K562 (cell line): ENCODE measurements around the gene TPI1. TPM values are rescaled to one million over a fixed set of nuclear protein-coding genes. Genes with fewer than 3 reads are reported as not detected.

ENCODE experiments used
- ATAC-seq: fragments of 200-7000 bp; cut with Tn5 transposase; 3 replicates; pipeline ENCODE4 v1.9.1; 2020; ENCODE audit warnings: moderate library complexity
- BruUV-seq: library from RNA; stranded (reverse); fragments of 400-500 nt; replicated peaks from 2 replicates; lab custom pipeline; 2021; lab: Mats Ljungman, UMichigan
- CTCF ChIA-PET: fragments of 300-600 bp; formaldehyde crosslinking; extraction: SDS; loops from one replicate; lab custom pipeline; 2021; ENCODE audit warnings: low intra/inter-chr PET ratio; lab: Yijun Ruan, JAX
- POLR2A ChIA-PET: fragments of 300-600, 350-650 bp; sonication (Branson Sonifier 250); formaldehyde crosslinking; extraction: SDS; loops from one replicate; lab custom pipeline; 2021; ENCODE audit warnings: antibody characterized with exemption, inconsistent platforms; lab: Yijun Ruan, JAX
- DNase-seq, 4 experiments: peaks; one replicate each; pipeline versions ENCODE4 v3.0.0 to v3.0.0-alpha.2; 2011 to 2018; ENCODE audit warnings: low spot score in 3 of 4, mixed read lengths in 3 of 4; ENCODE audit errors: extremely low read depth in 1 of 4
- FAIRE-seq: peaks from 2 replicates; lab custom pipeline; 2011; peaks lifted over from hg19 to GRCh38; lab: Jason Lieb, UNC
- H2AFZ ChIP-seq: 2 replicates; pipeline ENCODE4 v1.6.0; 2011; ENCODE audit warnings: low read depth, low read length, control low read depth, inconsistent platforms
- H3K27ac ChIP-seq: fragments of 200-600 bp; 3 replicates; pipeline ENCODE4 v1.8.0; 2011; ENCODE audit warnings: low read depth, mild to moderate bottlenecking, control low read depth, inconsistent platforms, low read length, moderate library complexity, mixed read lengths; ENCODE audit errors: extremely low read depth
- H3K27me3 ChIP-seq, 2 experiments: fragments of 300-600 bp in 1 of 2; 2 replicates in 1 of 2; 3 replicates in 1 of 2; pipeline versions ENCODE4 v1.6.0 to v1.8.0; 2011; ENCODE audit warnings: inconsistent platforms in 2 of 2, low read length in 2 of 2, mild to moderate bottlenecking in 1 of 2, mixed read lengths in 1 of 2, moderate library complexity in 1 of 2; ENCODE audit not compliant: control insufficient read depth in 2 of 2, insufficient read depth in 2 of 2
- H3K36me3 ChIP-seq: fragments of 300-600 bp; 3 replicates; pipeline ENCODE4 v1.8.0; 2011; ENCODE audit warnings: mild to moderate bottlenecking, low read length, inconsistent platforms; ENCODE audit not compliant: control insufficient read depth, insufficient read depth
- H3K4me1 ChIP-seq, 2 experiments: fragments of 200-600 bp in 1 of 2; replicated peaks in 1 of 2; 2 replicates in 1 of 2; 3 replicates in 1 of 2; pipeline versions ENCODE4 v1.5.1 to v1.8.0; 2011; ENCODE audit warnings: inconsistent platforms in 2 of 2, low read length in 2 of 2, mild to moderate bottlenecking in 1 of 2, mixed read lengths in 1 of 2, moderate library complexity in 1 of 2; ENCODE audit not compliant: control insufficient read depth in 2 of 2, insufficient read depth in 2 of 2
- H3K4me2 ChIP-seq: 2 replicates; pipeline ENCODE4 v1.6.1; 2011; ENCODE audit warnings: low read length, control low read depth, inconsistent platforms, mixed read lengths; ENCODE audit not compliant: insufficient read depth
- H3K4me3 ChIP-seq: fragments of 200-600 bp; sonication (generic), shearing (Covaris generic); 2 replicates; pipeline ENCODE4 v1.5.1; 2016; ENCODE audit warnings: control low read depth, inconsistent platforms
- H3K79me2 ChIP-seq: fragments of 200-600 bp; 3 replicates; pipeline ENCODE4 v1.8.0; 2011; ENCODE audit warnings: low read length, inconsistent platforms; ENCODE audit not compliant: control insufficient read depth, insufficient read depth
- H3K9ac ChIP-seq, 2 experiments: 2 replicates each; pipeline versions ENCODE4 v1.6.0 to v1.6.1; 2011; ENCODE audit warnings: low read depth in 2 of 2, low read length in 2 of 2, control low read depth in 1 of 2, inconsistent platforms in 1 of 2, mild to moderate bottlenecking in 1 of 2, mixed read lengths in 1 of 2; ENCODE audit not compliant: insufficient read depth in 1 of 2
- H3K9me1 ChIP-seq: one replicate; pipeline ENCODE4 v1.6.0; 2011; ENCODE audit warnings: inconsistent platforms, mild to moderate bottlenecking, low read length, moderate library complexity; ENCODE audit not compliant: control insufficient read depth, insufficient read depth
- H3K9me3 ChIP-seq: replicated peaks from 2 replicates; pipeline ENCODE4 v1.5.1; 2011; ENCODE audit warnings: low read depth, low read length, inconsistent platforms; ENCODE audit not compliant: control insufficient read depth, insufficient read depth
- H4K20me1 ChIP-seq: replicated peaks from 2 replicates; pipeline ENCODE4 v1.6.1; 2011; ENCODE audit warnings: low read length, inconsistent platforms, mixed read lengths; ENCODE audit not compliant: control insufficient read depth, insufficient read depth
- ARID1B ChIP-seq: fragments of 450-650 bp; IDR thresholded peaks from 2 replicates; pipeline ENCODE4 v1.6.1; 2016; ENCODE audit warnings: antibody characterized with exemption, mild to moderate bottlenecking, inconsistent platforms
- BCLAF1 ChIP-seq, 2 experiments: fragments of 450-650 bp in 1 of 2; IDR thresholded peaks; 2 replicates each; pipeline ENCODE4 v1.6.1; 2011 to 2017; ENCODE audit warnings: low read depth in 2 of 2, antibody characterized with exemption in 1 of 2, borderline replicate concordance in 1 of 2, low read length in 1 of 2, mild to moderate bottlenecking in 1 of 2, mixed read lengths in 1 of 2; ENCODE audit not compliant: control insufficient read depth in 1 of 2
- CHD2 ChIP-seq: IDR thresholded peaks from 2 replicates; pipeline ENCODE4 v1.6.1; 2011; ENCODE audit warnings: low read depth, low read length
- EP400 ChIP-seq: fragments of 450-650 bp; IDR thresholded peaks from 2 replicates; pipeline ENCODE4 v1.6.1; 2017; ENCODE audit warnings: antibody characterized with exemption, mild to moderate bottlenecking, moderate library complexity
- ETS2 ChIP-seq: IDR thresholded peaks from 2 replicates; pipeline ENCODE4 v1.6.1; 2016; ENCODE audit warnings: borderline replicate concordance, missing genetic modification characterization, mild to moderate bottlenecking, moderate library complexity, missing compliant biosample characterization; ENCODE audit not compliant: poor library complexity, severe bottlenecking
- SRSF1 ChIP-seq: fragments of 200-400 bp; formaldehyde crosslinking; IDR thresholded peaks from 2 replicates; pipeline ENCODE4 v1.6.1; 2017; ENCODE audit warnings: mild to moderate bottlenecking, low read depth, low read length, moderate library complexity
- TBP ChIP-seq: optimal IDR thresholded peaks from 2 replicates; pipeline ENCODE3; 2011; ENCODE audit warnings: low read depth, low read length, improper control_type of control experiment
- ZNF76 ChIP-seq: fragments of 250-450 bp; sonication (Bioruptor Pico); IDR thresholded peaks from 2 replicates; pipeline ENCODE4 v1.4.0; 2020; ENCODE audit warnings: mild to moderate bottlenecking, moderate library complexity, borderline replicate concordance
- WGBS: fragments of 100-300 bp; shearing (Covaris generic); methylation state at CpG from one replicate; pipeline ENCODE4 v1.1.6; 2016; ENCODE audit warnings: low coverage, mixed read lengths; ENCODE audit not compliant: insufficient coverage; ENCODE audit errors: missing lambda C conversion rate; 5-methylcytosine and 5-hydroxymethylcytosine counted together
- in situ Hi-C: fragments of 300-500 bp; cut with MboI; formaldehyde crosslinking; loops from 4 replicates; pipeline ENCODE4 v1.15.0; 2018; ENCODE audit warnings: inconsistent platforms, mixed read lengths
- intact Hi-C: fragments of 100-400 bp; cut with micrococcal nuclease; formaldehyde crosslinking; loops from 2 replicates; pipeline ENCODE4 v1.14.2; 2022
- polyA plus RNA-seq, 8 experiments: library from polyadenylated mRNA; depleted of rRNA in 4 of 8; stranded (reverse) in 5 of 8; unstranded in 3 of 8; fragments of >200 nt; fragmentation: Nextera tagmentation in 2 of 8; fragmentation: Illumina TruSeq in 1 of 8; extraction: Ambion mirVana in 2 of 8; extraction: Trizol in 1 of 8; gene quantifications; 2 replicates each; pipeline versions ENCODE4 v1.2.1 to v1.2.3, GENCODE V29; 2011 to 2014; ENCODE audit warnings: inconsistent platforms in 1 of 8, missing spikeins in 1 of 8
- total RNA-seq, 7 experiments: library from RNA; depleted of rRNA in 6 of 7; stranded (reverse); fragments of >200 nt in 6 of 7; fragmentation: Illumina TruSeq in 2 of 7; extraction: Trizol in 2 of 7; gene quantifications; 2 replicates each; pipeline versions ENCODE4 v1.2.1 to v1.2.3, GENCODE V29; 2011 to 2021; ENCODE audit warnings: low replicate concordance in 1 of 7
- TF ChIP-seq, protein P1 (sequence below), 2 experiments: fragments of 450-650 bp; conservative IDR thresholded peaks; 2 replicates each; pipeline ENCODE4 v1.6.1; 2017; ENCODE audit warnings: mild to moderate bottlenecking in 2 of 2, moderate library complexity in 2 of 2
- TF ChIP-seq, protein P2 (sequence below): fragments of 250-450 bp; sonication (Bioruptor Pico); IDR thresholded peaks from 2 replicates; pipeline ENCODE4 v1.5.0; 2020; ENCODE audit warnings: mild to moderate bottlenecking
- TF ChIP-seq, protein P3 (sequence below), 2 experiments: IDR thresholded peaks; 2 replicates each; pipeline ENCODE4 v1.6.1; 2011; ENCODE audit warnings: borderline replicate concordance in 1 of 2, control low read depth in 1 of 2, low read depth in 1 of 2, low read length in 1 of 2, mild to moderate bottlenecking in 1 of 2, mixed read lengths in 1 of 2, moderate library complexity in 1 of 2; ENCODE audit not compliant: insufficient read depth in 1 of 2, insufficient read length in 1 of 2, poor library complexity in 1 of 2, severe bottlenecking in 1 of 2; ENCODE audit errors: extremely low read depth in 1 of 2

TPI1 gene
- total and polyA plus RNA-seq, 9 of the 15 experiments (the other 6 are each of a cell fraction or from before 2014, with no cell fraction given), result 662 to 4,971 (median 892) TPM

DNA sequence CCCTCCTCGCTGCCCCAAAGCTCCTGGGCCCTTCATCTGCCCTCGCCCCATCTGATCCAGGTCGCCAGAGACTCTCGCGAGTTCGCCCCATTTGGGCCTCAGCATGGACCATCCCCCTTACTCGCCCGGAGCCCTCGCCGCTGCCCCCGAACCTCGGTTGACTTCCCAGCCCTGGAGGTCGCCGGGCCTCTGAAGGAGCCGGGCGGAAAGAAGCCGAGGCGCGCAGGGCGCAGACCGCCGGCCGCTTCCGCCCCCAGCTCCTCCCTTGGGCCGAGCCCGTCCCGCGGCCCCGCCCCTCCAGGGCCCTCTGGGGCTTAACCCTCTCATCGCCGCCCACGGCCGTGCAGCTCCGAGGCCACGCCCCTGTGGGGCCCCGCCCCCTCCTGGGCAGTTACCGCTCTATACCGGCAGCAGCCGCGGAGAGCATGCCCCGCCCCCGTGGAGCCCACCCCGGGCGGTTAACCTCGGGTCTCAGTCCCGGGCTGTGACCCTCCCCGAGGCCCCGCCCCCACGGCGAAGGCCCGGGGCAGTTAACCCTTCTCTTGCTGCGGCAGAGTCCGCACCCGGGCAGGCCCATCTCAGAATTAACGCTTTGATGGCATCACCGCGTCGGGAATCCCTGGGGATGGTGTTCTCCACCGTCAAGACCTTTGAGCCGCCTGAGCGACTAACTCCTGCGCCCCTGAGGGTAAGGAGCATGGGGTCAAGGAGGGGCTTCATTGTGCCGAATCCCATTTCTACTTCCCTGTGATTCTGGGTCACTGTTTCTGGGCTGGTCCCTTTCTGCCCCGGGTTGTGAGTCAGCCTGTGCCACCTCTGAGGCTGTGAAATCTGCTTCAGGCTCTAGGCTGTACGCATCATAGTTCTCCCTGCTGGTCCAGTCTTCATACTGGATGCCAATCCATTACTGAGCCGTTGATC lies 6.0 kb downstream of the TPI1 start, which contains the start of gene SPSB2:
SPSB2 (minus strand) TSS at position 210 of the 921 bp plus-strand sequence. CDS start 402 bp downstream, outside the sequence.
- DNase-seq (peak; percentile 89 to 96 (median 92)), FAIRE-seq (peak; percentile 62), ATAC-seq (peak; percentile 88)
- H3K9me1 ChIP-seq, result no peaks in the 10 kb centered on the region
- H3K27me3 ChIP-seq, result no peaks in the 10 kb centered on the region
- POLR2A ChIA-PET, result interaction anchor here (0.5 to 11.3 kb wide), 22 partner anchors 8 to 149 kb away, joined by 3 to 174 read pairs (median 4); partner anchors contain the start of genes C12orf57, CDCA3, COPS7A and RNU7-1
- no TSS peak for BruUV-seq
- WGBS, result under 1% methylated on average over 30 of the region's 66 CpGs
- H3K4me1 ChIP-seq, result peaks cover 29 to 44% of the 10 kb centered on the region in 2 experiments; a peak in 4 of 5 replicates
- peak within 1 kb of the TSS; percentile 95 for H3K4me2 ChIP-seq
- H3K4me3 ChIP-seq, result peak within 1 kb of the TSS; percentile 73
- intact Hi-C loops, result loop anchor here (2.0 kb wide), 1 partner anchor 17 kb away; no protein-coding TSS in a partner anchor
- H3K36me3 ChIP-seq, result peaks cover 46% of the 10 kb centered on the region
- CTCF ChIA-PET, result no interaction called here
- H3K79me2 ChIP-seq, result peaks cover 49% of the 10 kb centered on the region
- peak within 1 kb of the TSS; percentile 78 for H3K27ac ChIP-seq
- in situ Hi-C loops, result no loop called here
- no peaks in the 10 kb centered on the region for H3K9me3 ChIP-seq
- peak within 1 kb of the TSS; percentile 94 for H2AFZ ChIP-seq
- peak within 1 kb of the TSS; percentile 83 to 95 for H3K9ac ChIP-seq
- H4K20me1 ChIP-seq, result peaks cover 43% of the 10 kb centered on the region
- TF ChIP-seq EP400 (0 out of 2 replicates have a peak, but pooled peaks have one; percentile 31), ZNF76 (CRISPR knock-in tag) (no peak), TBP (peak; percentile 45), ARID1B (0 out of 2 replicates have a peak, but pooled peaks have one; percentile 23), BCLAF1 (IDR thresholded peaks at IDR 0.05; ENCODE audit: borderline replicate concordance in 1 of 2, control insufficient read depth in 1 of 2, low read depth in 2 of 2, low read length in 1 of 2) (no peak), CHD2 (peak; percentile 68), SRSF1 (no peak), ETS2 (no peak)
- TF ChIP-seq, protein P1, sequence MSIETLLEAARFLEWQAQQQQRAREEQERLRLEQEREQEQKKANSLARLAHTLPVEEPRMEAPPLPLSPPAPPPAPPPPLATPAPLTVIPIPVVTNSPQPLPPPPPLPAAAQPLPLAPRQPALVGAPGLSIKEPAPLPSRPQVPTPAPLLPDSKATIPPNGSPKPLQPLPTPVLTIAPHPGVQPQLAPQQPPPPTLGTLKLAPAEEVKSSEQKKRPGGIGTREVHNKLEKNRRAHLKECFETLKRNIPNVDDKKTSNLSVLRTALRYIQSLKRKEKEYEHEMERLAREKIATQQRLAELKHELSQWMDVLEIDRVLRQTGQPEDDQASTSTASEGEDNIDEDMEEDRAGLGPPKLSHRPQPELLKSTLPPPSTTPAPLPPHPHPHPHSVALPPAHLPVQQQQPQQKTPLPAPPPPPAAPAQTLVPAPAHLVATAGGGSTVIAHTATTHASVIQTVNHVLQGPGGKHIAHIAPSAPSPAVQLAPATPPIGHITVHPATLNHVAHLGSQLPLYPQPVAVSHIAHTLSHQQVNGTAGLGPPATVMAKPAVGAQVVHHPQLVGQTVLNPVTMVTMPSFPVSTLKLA (conservative IDR thresholded peaks at IDR 0.05), result peak; percentile 29 to 60; a peak in 3 of 4 replicates
- TF ChIP-seq, protein P2, sequence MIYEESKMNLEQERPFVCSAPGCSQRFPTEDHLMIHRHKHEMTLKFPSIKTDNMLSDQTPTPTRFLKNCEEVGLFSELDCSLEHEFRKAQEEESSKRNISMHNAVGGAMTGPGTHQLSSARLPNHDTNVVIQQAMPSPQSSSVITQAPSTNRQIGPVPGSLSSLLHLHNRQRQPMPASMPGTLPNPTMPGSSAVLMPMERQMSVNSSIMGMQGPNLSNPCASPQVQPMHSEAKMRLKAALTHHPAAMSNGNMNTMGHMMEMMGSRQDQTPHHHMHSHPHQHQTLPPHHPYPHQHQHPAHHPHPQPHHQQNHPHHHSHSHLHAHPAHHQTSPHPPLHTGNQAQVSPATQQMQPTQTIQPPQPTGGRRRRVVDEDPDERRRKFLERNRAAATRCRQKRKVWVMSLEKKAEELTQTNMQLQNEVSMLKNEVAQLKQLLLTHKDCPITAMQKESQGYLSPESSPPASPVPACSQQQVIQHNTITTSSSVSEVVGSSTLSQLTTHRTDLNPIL (CRISPR knock-in tag), result no peak
- TF ChIP-seq, protein P3, sequence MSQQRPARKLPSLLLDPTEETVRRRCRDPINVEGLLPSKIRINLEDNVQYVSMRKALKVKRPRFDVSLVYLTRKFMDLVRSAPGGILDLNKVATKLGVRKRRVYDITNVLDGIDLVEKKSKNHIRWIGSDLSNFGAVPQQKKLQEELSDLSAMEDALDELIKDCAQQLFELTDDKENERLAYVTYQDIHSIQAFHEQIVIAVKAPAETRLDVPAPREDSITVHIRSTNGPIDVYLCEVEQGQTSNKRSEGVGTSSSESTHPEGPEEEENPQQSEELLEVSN (IDR thresholded peaks at IDR 0.05; ENCODE audit: borderline replicate concordance in 1 of 2, extremely low read depth in 1 of 2, insufficient read depth in 1 of 2, insufficient read length in 1 of 2, low read depth in 1 of 2, low read length in 1 of 2, poor library complexity in 1 of 2, severe bottlenecking in 1 of 2), result peak in 1 of 2 experiments; percentile 35
